H1 (cell line): ENCODE measurements around the gene SUPT4H1. TPM values are rescaled to one million over a fixed set of nuclear protein-coding genes. Genes with fewer than 3 reads are reported as not detected.

ENCODE experiments used
- ASH2L ChIP-seq: fragments of 200-600, 300-600 bp; sonication (generic); IDR thresholded peaks from one replicate; pipeline ENCODE4 v1.7.1; 2017; ENCODE audit warnings: low read length
- BCL11A ChIP-seq, 2 experiments: IDR thresholded peaks; one replicate each; pipeline ENCODE4 v1.6.1; 2011; ENCODE audit warnings: low read depth in 2 of 2, low read length in 2 of 2, mild to moderate bottlenecking in 2 of 2
- CHD2 ChIP-seq: IDR thresholded peaks from 2 replicates; pipeline ENCODE4 v1.6.1; 2012; ENCODE audit warnings: low read length, improper control_type of control experiment
- CREB1 ChIP-seq: IDR thresholded peaks from 2 replicates; pipeline ENCODE4 v1.6.1; 2012; ENCODE audit warnings: inconsistent platforms
- EGR1 ChIP-seq: IDR thresholded peaks from 2 replicates; pipeline ENCODE4 v1.6.1; 2011; ENCODE audit warnings: low read depth, low read length, borderline replicate concordance
- EP300 ChIP-seq, 2 experiments: IDR thresholded peaks; 1 replicate in 1 of 2; 2 replicates in 1 of 2; pipeline ENCODE4 v1.6.1; 2011 to 2012; ENCODE audit warnings: low read depth in 2 of 2, low read length in 2 of 2, mild to moderate bottlenecking in 2 of 2, borderline replicate concordance in 1 of 2, inconsistent platforms in 1 of 2, moderate library complexity in 1 of 2
- JUN ChIP-seq: IDR thresholded peaks from 2 replicates; pipeline ENCODE4 v1.6.1; 2011; ENCODE audit warnings: low read depth, mild to moderate bottlenecking, improper control_type of control experiment, low read length
- KDM5A ChIP-seq: fragments of 200-600 bp; IDR thresholded peaks from 2 replicates; pipeline ENCODE4 v1.7.1; 2012; ENCODE audit warnings: mild to moderate bottlenecking, low read length, inconsistent platforms, mixed read lengths
- NANOG ChIP-seq: IDR thresholded peaks from 2 replicates; pipeline ENCODE4 v1.6.1; 2011; ENCODE audit warnings: low read length, low read depth, mild to moderate bottlenecking, inconsistent platforms; ENCODE audit not compliant: insufficient read depth, poor library complexity, severe bottlenecking
- NRF1 ChIP-seq: IDR thresholded peaks from 2 replicates; pipeline ENCODE4 v1.6.1; 2011; ENCODE audit warnings: mild to moderate bottlenecking, low read depth, low read length, improper control_type of control experiment
- POLR2A ChIP-seq, 2 experiments: IDR thresholded peaks; 1 replicate in 1 of 2; 2 replicates in 1 of 2; pipeline ENCODE4 v1.6.1; 2011; ENCODE audit warnings: low read depth in 2 of 2, low read length in 2 of 2, mild to moderate bottlenecking in 2 of 2; ENCODE audit errors: control extremely low read depth in 1 of 2
- POU5F1 ChIP-seq: IDR thresholded peaks from 2 replicates; pipeline ENCODE4 v1.6.1; 2011; ENCODE audit warnings: low read depth, mild to moderate bottlenecking, low read length, moderate library complexity
- RNF2 ChIP-seq: fragments of 200-900, 300-1000 bp; sonication (generic); IDR thresholded peaks from 2 replicates; pipeline ENCODE4 v1.7.1; 2016; ENCODE audit warnings: borderline replicate concordance, low read depth, mild to moderate bottlenecking, antibody characterized with exemption, low read length; ENCODE audit not compliant: poor library complexity, severe bottlenecking; ENCODE audit errors: missing control alignments
- SAP30 ChIP-seq: fragments of 300-600 bp; sonication (generic); IDR thresholded peaks from 2 replicates; pipeline ENCODE4 v1.7.1; 2012; ENCODE audit warnings: low read length, moderate library complexity, mild to moderate bottlenecking, inconsistent platforms; ENCODE audit not compliant: insufficient read depth, insufficient replicate concordance
- SP4 ChIP-seq: IDR thresholded peaks from 2 replicates; pipeline ENCODE4 v1.6.1; 2012; ENCODE audit warnings: low read length, inconsistent platforms
- TCF12 ChIP-seq: IDR thresholded peaks from 2 replicates; pipeline ENCODE4 v1.6.1; 2011; ENCODE audit warnings: low read depth, mild to moderate bottlenecking, low read length
- polyA plus RNA-seq, 7 experiments: library from polyadenylated mRNA; depleted of rRNA in 3 of 7; stranded (reverse) in 5 of 7; unstranded in 2 of 7; fragments of >200 nt in 5 of 7; fragments of 200-250 nt in 2 of 7; gene quantifications; 1 replicate in 5 of 7; 2 replicates in 1 of 7; 4 replicates in 1 of 7; pipeline versions ENCODE4 v1.2.1 to v1.2.3, GENCODE V29; 2011 to 2013; ENCODE audit warnings: missing spikeins in 2 of 7, mixed read lengths in 2 of 7
- total RNA-seq: library from RNA; stranded (reverse); fragmentation: NEBNext Ultra II Directional; extraction: Animal tissue kit (Norgen Biotek cat#: 25700); gene quantifications from 2 replicates; pipeline ENCODE4 v1.2.1, GENCODE V29; 2021

SUPT4H1 gene
- total and polyA plus RNA-seq, 2 of the 8 experiments (the other 6 are each of a cell fraction or from before 2014, with no cell fraction given) = 112 to 143 TPM

- TF ChIP-seq EP300 (IDR thresholded peaks at IDR 0.05; ENCODE audit: borderline replicate concordance in 1 of 2, low read depth in 2 of 2, low read length in 2 of 2) (peak in 1 of 2 experiments; percentile 97; a peak in 2 of 3 replicates), SAP30 (no peak), BCL11A (IDR thresholded peaks at IDR 0.05; ENCODE audit: low read depth in 2 of 2, low read length in 2 of 2) (no peak), POLR2A (IDR thresholded peaks at IDR 0.05; ENCODE audit: control extremely low read depth in 1 of 2, low read depth in 2 of 2, low read length in 2 of 2) (peak; percentile 68 to 86), RNF2 (no peak), ASH2L (peak; percentile 50), TCF12 (0 out of 2 replicates have a peak, but pooled peaks have one; percentile 52), NRF1 (peak; percentile 63), POU5F1 (no peak), CREB1 (peak; percentile 67), JUN (no peak), SP4 (peak; percentile 78; the same call in 1 of the 2 replicates), EGR1 (peak; percentile 90), CHD2 (0 out of 2 replicates have a peak, but pooled peaks have one; percentile 26), KDM5A (peak; percentile 81), NANOG (peak; percentile 3)
Measured at GRCh38 chr17:58351831-58352595, at the start of gene SUPT4H1 (continued).
